ENCODE measurements around the gene CD247.
A peak's percentile ranks its signal among the peaks of the same experiment; 100 is the strongest.

The CD247 gene

DNA sequence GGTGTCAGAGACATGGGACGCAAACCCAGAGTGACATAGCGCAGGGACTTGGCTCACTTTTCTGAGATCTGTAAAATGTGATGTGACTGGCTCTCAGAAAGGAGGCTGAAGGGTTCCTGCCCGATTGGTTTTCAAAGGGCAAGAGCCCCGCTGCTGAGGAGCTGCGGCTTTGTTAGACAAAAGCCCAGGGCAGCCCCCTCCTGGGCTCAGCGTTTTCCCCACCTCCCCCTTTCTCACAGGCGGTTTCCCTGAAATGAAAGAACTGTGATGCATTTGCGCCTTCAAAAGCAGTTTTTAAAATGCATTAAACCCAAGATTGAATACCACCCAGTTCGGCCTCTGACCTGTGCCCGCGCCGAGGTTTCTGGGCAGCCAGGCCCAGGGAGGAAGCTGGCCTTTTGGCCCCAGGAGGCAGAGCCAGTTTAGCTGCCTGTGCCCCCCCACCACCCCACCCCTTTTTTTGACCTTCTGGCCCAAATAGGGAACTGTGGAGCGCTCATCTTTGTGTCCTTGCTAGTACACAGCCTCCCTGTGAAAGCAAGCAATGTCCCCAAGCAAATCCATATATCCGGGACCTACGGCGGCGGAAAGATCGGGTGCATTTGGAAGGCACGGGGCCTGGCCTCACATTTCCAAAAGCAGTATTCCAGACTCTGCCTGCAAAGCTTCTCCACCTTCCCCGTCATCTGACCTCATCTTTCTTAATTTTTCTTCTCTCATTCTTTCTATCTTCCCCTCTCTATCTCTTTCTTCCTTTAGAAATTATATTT lies 28.6 kb downstream of the CD247 start:
- DNase-seq (ENCODE audit: low read depth) = peak; percentile 46

GRCh38 chr1:167488786-167489185 lies 29.5 kb downstream of the CD247 start:
- no peak for DNase-seq (ENCODE audit: low read depth)

GRCh38 chr1:167487614-167488013 lies 30.7 kb downstream of the CD247 start:
- no peak for DNase-seq (ENCODE audit: low read depth)

DNA sequence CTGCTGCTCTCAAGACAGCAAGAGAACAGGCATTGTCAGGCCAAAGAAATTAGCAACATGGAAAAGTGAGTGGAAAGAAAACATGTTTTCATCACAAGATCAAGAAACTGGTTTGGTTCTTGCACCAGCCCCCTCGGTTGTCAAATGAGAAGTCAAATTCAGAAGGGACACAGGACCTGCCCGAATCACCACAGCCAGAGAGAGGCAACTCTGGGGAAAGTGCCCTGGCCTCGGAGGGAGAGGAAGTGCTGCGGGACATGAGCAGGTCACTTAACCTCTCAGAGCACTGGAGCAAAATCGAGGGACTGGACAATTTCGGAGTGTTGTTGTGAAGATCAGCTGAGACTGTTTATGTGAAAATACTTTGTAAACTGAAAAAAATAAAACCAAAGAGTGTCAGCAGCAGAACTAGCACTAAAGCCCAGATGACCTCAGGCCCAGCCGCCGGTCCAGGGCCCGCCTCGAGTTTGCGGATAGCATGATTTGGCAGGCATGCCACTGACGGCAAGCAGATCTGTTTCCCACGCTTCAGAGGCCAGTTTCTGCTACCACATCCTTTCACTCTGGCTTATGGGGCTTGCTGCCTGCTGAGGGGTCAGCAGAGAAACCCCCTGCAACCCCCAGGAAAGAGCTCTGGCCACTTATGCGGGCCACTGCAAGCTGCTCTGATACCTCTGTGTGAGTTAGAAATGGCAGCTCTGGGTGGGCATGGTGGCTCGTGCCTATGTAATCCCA lies 32.1 kb downstream of the CD247 start:
- DNase-seq (ENCODE audit: low read depth) = no peak

GRCh38 chr1:167484726-167485502 lies 33.4 kb downstream of the CD247 start:
- DNase-seq (ENCODE audit: low read depth) = no peak

GRCh38 chr1:167483790-167484189 lies 34.5 kb downstream of the CD247 start:
- DNase-seq (ENCODE audit: low read depth) = no peak

DNA sequence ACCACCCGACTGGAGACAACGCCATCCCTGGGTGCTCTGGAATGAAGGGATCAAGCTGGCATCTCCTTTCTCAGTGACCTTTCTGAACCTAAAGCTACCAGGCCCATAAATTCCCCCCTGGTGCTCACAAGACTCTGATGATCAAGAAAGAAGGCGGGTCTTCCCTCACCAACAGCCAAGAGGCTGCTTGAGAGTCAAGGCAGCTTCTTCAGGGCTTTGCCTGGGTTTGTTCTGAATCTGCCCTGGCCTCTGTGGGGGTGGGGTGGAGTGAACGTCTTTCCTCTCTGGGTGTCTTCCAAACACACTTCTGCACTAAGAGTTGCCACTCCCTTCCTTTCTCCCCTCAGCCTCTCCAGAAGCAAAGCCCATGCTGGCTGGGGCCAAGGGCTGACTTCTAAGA lies 36.1 kb downstream of the CD247 start:
- DNase-seq (ENCODE audit: low read depth) = no peak

- no peak for DNase-seq (ENCODE audit: low read depth)
Observed at GRCh38 chr1:167479331-167479979, 38.9 kb downstream of the CD247 start.

- DNase-seq (ENCODE audit: low read depth) = no peak
Observed at GRCh38 chr1:167477986-167478385, 40.3 kb downstream of the CD247 start.

GRCh38 chr1:167476061-167476460 lies 42.3 kb downstream of the CD247 start:
- DNase-seq (ENCODE audit: low read depth) = no peak

GRCh38 chr1:167474191-167474641 lies 44.1 kb downstream of the CD247 start:
- no peak for DNase-seq (ENCODE audit: low read depth)

- no peak for DNase-seq (ENCODE audit: low read depth)
Observed at GRCh38 chr1:167473761-167474160, 44.6 kb downstream of the CD247 start.

DNA sequence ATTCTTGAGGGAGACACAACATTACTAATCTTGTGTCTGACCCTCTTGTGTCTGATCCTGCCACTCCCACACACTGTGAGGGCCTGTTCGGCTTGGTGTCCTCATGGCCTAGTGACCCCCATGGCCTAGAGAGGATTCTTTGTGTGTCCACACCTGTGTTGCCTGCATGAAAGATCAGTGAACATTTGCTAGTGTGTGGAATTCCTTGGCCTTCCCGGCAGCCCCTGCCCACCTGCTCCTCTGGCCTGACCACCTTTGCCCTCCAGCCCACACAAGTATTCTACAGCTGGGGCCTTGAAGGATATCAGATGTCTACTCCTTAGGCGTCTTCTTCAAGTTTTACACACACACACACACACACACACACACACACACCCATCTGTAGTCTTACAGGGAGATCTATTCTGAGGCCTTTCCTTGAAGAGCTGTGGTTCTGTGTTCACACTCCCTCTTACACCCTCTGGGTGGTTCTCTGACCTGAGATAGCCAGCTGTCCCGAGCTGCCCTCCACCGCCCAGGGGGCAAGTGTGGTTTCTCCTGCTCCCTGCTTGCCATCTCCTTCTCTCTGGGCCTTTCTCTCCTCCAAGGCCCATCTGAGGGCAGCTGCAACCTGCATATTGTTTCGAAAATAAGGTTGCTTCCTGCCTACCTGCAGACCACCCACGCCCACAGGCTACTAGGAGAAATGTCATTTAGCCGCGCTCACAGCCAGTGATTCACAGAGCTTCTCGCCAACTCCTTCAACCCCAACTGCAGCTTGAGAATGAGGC lies 45.4 kb downstream of the CD247 start:
- no peak for DNase-seq (ENCODE audit: low read depth)

- DNase-seq (ENCODE audit: low read depth) = no peak
Observed at GRCh38 chr1:167471568-167471967, 46.8 kb downstream of the CD247 start.

DNA sequence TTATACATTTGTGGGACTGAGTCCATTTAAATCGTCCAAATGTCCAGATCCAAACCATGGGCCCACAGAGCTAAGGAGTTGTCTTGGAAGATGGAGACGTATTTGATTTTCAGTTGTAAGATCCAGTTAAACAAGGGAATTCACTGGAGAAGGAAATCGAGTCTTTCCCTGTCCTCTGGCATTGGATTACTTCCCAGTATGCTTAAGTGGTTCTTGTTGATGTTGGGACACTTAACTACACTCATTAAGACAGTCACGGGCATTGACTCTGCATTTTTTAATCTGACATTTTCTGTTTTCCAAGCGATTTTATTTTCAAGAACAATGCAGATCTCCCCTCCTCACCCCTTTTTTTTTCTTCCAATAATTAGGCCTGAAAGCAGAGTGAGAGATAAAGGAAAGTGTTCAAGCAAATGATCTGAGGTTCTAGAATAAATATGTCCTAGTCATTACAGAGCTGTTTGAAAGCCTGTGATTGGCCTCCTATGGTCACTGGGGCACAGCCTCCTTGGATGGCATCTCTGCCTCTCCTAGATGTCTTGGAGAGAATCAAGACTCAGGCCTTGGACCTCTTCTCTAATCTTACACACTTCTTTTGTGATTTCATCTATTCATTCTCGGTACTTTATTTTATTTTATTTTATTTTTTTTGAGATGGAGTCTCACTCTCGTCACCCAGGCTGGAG lies 48.9 kb downstream of the CD247 start:
- no peak for DNase-seq (ENCODE audit: low read depth)

DNA sequence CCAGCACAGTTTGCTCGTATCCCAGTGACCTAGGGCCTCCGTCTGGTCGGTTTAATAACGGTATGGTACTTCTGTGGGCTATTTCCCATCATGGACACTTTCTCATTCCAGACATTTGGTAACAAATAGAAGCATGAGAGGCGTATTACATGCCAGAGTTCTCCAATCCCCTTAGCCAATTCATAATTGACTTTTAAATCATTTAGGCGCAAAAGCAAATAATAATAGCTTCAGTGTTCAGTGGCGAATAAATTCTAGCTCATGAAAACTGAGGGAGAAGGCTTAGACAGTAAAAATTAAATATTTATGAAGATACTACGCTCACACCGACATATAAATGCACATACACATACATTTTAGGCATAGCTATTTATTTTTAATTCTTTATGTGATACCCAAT lies 50.6 kb downstream of the CD247 start:
- no peak for DNase-seq (ENCODE audit: low read depth)

DNA sequence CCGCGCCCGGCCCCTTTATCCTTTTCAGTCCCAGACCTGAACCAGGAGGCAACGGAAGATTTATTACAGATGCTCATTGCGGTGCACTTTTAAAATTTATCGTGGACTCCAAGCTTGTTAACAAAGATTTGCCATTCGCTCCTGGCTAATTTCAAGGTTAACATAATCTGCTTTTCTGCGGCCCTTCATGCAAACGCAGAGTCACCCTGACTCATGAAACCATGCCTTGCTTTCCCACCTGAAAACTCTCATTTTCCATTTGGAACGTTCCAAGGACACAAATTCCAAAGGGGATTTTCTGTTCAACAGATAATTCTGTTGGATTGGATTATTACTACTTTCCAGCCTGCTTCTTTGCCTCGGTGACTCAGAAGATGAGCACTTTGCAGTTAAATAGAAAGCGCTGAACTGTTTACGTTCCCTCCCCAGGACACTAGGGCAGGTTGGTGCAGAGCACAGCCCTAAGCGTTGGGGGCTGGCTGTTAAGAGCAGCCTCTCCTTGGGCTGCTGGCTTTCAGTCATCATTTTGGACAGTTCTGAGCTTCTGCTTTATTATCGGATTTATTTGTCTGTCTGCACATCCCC lies 51.1 kb downstream of the CD247 start:
- no peak for DNase-seq (ENCODE audit: low read depth)

GRCh38 chr1:167465743-167466142 lies 52.6 kb downstream of the CD247 start:
- no peak for DNase-seq (ENCODE audit: low read depth)

- DNase-seq (ENCODE audit: low read depth) = no peak
Observed at GRCh38 chr1:167465018-167465417, 53.3 kb downstream of the CD247 start.

GRCh38 chr1:167463875-167464575 lies 54.3 kb downstream of the CD247 start:
- no peak for DNase-seq (ENCODE audit: low read depth)
